Fibroblast of skin of back (primary cell): ENCODE data around the gene HSD17B11.
"Not testable (repeated sequence)": the region's sequence is repeated elsewhere in the genome, so short reads cannot be mapped to it uniquely, and the experiment has no call there.

Source experiments
- DNase-seq: peaks from one replicate; pipeline ENCODE4 v3.0.0-alpha.2; 2013

The HSD17B11 gene

DNA sequence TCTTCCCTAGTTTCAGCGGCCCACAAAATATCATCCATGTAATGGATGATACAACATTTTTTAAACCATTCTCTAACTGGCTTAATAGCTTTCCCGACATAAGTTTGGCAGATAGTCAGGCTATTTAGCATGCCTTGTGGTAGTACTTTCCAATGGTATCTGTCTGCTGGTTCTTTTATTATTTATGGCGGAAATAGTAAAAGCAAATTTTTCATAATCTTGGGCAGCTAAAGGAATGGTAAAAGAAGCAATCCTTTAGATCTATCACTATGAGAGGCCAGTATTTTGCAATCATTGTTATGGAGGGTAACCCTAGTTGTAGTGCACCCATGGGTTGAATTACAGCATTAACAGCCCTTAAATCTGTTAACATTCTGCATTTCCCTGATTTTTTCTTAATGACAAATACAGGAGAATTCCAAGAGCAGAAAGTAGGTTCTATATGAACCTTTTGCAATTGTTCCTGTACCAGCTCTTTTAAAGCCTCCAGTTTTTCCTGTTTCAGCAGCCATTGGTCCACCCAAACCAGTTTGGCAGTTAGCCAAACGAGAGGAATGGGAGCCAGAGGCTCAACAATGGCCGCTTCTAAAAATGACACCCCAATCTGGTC is 14.3 kb upstream of the HSD17B11 start:
- DNase-seq, result no peak

DNA sequence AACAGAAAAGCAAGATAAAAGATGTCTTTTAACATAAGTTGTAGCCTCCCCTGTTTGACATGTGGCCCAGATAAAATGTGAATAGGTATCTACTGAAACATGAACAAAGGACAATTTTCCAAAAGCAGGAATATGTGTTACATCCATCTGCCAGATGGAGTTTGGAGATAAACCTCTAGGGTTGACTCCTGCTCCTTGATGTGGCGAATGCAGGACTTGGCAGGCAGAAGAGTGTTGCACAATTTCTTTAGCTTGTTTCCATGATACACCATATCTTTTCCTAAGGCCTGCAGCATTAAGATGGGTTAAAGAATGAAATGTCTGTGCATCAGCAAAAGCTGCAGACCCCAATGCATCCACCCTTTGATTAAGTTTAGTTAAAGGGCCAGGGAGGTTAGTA is 12.7 kb upstream of the HSD17B11 start:
- DNase-seq, result not testable (repeated sequence)

GRCh38 chr4:87399954-87400353 is 9.0 kb upstream of the HSD17B11 start:
- no peak for DNase-seq

GRCh38 chr4:87399148-87399547 is 8.2 kb upstream of the HSD17B11 start:
- DNase-seq, result no peak

DNA sequence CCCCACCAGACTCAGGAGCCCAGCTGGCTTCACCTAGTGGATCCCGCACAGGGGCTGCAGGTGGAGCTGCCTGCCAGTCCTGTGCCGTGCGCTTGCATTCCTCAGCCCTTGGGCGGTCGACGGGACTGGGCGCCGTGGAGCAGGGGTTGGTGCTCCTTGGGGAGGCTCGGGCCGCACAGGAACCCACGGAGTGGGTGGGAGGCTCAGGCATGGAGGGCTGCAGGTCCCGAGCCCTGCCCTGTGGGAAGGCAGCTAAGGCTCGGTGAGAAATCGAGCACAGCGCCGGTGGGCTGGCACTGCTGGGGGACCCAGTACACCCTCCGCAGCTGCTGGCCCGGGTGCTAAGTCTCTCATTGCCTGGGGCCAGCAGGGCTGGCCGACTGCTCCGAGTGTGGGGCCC is 4.9 kb upstream of the HSD17B11 start:
- not testable (repeated sequence) for DNase-seq

- not testable (repeated sequence) for DNase-seq
These were observed 4.1 kb upstream of the HSD17B11 start for GRCh38 chr4:87395073-87395472.

- DNase-seq, result no peak
These were observed 1.2 kb upstream of the HSD17B11 start for GRCh38 chr4:87392183-87392582.

- DNase-seq, result no peak
These were observed 627 bp upstream of the HSD17B11 start for GRCh38 chr4:87391576-87392054.

DNA sequence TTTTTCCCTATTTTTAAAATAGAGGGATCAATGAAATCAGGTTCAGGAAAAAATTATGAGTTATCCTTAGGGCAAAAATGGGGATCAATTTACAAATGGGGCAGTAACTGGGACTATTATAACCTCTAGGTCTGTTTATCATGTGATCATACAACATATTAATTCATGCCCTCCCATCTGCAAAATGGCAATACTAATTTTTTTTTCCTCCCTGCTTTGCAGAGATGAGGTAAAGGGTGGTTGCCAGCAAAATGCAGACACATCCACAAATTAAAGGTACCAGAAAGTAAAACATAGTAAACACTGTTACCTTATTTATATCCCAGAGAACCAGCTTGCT is 467 bp downstream of the HSD17B11 start:
- no peak for DNase-seq

DNA sequence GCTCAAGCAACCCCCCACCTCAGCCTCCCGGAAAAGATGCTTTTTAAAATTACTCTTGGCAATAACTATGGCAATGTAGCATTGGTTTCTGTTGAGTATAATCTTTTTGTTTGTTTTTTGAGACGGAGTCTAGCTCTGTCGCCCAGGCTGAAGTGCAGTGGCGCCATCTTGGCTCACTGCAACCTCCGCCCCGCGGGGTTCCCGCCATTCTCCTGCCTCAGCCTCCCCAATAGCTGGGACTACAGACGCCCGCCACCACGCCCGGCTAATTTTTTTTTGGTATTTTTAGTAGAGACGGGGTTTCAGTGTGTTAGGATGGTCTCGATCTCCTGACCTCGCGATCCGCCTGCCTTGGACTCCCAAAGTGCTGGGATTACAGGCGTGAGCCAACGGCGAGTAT is 933 bp downstream of the HSD17B11 start:
- not testable (repeated sequence) for DNase-seq

DNA sequence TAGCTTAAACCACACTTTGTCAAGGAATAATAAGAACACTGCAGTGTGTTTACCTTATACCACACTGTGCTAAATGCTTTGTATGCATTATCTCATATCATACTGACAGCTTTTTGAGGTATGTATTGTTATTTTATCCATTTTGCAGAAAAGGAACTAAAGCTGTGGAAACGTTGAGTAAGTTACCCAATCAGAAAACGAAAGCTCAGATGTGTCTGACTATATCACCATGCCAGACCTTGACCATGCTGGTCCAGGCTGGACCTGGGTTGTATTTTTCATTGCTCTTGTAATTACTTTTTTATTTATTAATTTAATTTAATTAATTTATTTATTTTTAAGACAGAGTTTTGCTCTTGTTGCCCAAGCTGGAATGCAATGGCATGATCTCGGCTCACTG is 2.1 kb downstream of the HSD17B11 start:
- no peak for DNase-seq

DNA sequence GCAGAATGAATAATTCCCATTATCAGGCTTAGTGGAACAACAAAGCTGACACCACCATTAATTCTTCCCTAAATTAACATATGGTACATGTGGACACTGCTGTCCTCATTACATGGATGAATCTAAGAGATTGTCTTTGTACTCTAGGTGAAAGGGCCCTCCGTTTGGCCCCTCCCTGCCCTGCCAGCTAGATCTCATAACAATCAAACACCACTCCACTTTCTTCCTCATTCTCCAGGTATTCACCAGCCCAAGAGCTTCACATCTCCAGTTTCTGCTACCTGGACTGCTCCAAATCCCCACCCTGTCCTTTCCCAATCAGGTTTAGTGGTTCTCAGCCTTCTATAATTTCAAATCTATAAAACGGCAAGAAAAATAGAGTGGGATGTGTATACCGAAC is 3.8 kb downstream of the HSD17B11 start:
- DNase-seq, result no peak

DNA sequence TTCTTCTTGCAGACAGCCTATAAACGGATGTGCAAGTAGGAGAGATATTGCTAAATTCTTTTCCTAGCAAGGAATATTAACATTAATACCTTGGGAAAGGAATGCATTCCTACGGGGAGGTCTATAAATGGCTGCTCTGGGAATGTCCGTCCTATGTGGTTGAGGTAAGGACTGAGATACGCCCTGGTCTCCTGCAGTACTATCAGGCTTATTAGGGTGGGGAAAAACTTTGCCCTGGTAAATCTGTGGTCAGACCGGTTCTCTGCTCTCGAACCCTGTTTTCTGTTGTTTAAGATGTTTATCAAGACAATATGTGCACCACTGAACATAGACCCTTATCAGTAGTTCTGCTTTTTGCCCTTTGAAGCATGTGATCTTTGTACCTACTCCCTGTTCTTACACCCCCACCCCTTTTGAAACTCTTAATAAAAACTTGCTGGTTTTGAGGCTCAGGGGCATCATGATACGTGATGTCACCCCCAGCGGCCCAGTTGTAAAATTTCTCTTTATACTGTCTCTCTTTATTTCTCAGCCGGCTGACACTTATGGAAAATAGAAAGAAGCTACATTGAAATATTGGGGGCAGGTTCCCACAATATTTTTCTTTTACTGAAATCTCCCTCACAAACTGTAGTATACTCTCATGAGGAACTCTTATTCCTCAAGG is 6.4 kb downstream of the HSD17B11 start:
- not testable (repeated sequence) for DNase-seq

- no peak for DNase-seq
These were observed 8.1 kb downstream of the HSD17B11 start for GRCh38 chr4:87382931-87383330.

- DNase-seq, result no peak
These were observed 8.9 kb downstream of the HSD17B11 start for GRCh38 chr4:87382116-87382515.

DNA sequence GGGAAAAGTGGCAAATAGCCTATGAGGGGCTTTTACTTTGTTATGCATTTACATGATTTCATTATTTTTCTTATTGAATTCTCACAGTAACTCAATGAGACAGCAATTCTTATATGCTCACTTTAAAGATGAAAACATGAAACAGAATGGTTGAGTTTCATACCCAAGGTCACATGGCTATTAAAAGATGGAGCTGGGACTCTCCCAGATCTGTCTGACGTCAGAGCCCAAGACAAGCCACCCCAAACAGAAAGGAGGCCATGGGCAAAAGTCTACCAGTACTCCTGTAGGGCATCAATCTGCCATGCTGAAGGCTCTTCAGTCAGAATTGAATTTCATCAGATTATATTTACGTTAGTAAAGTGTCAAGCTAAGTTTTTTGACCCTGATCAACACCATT is 13.2 kb downstream of the HSD17B11 start:
- no peak for DNase-seq

DNA sequence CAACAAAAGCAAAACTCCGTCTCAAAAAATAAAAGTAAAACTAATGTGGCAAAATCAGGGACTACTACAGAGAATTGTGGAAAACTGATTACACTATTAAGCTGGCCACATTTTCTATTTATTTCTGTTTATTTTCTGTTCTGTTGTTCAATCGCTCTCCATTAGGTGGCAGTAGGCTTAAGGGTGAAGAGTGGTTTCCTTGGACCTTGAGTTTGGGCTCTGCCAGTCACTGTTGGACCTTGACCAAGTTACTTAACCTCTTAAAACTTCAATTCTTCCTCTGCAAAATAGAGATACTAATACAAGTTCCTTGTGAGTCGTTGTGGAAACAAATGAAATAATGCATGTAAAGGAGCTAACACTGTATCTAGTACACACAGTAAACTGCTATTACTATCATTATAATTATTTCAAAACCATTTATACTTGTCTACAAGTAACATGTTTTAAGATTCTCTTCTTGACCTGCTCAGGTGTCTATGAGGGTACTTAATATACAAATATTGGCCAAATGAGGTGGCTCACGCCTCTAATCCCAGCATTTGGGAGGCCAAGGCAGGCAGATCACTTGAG is 15.2 kb downstream of the HSD17B11 start:
- peak; percentile 83 for DNase-seq

DNA sequence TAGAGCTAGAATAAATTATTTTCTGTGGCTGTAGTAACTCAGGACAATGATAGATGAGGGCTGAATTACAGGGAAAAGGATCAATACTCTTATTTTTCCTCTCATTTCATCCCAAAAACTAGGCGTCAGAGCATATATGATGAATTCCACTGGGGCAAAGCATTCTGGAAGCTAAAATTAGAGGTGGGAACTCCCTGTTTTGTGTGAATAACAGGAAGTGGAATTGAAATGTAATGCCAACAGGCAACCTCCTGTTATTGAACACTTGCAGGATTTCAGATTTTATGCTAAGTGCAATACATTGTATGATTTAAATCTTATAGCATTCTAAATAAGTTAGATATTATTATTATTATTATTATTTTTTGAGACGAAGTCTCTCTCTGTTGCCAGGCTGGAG is 20.9 kb downstream of the HSD17B11 start:
- DNase-seq, result no peak

DNA sequence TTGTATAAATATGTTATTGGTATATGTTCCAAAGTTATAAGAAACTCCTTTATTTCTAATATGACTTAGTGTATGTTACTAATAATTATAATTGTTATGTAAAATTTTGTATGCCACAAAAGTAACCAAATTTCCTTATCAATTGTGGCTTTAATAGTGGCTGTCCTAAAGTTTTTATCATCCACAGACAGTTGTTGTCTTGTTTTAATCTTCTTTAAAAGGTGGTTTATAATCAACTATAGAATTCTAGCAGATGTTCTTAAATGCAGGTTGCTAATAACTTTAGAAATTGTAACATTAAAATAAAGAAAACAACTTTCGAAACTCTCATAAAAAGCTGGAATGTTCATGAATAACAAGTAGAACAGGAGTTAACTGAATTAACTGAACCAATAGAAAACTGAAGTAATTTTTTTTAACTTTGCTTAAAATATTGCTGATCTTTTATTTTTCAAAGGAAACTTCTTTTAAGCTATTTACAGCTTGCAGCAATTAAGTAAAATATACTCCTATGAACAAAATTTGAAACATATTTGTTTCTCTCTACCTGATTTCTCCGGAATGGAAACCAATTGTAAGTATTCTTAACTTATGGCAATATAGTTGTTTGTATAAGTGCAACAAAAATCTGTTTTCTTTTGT is 24.3 kb downstream of the HSD17B11 start:
- no peak for DNase-seq

GRCh38 chr4:87365348-87365747 is 25.6 kb downstream of the HSD17B11 start:
- DNase-seq, result no peak

DNA sequence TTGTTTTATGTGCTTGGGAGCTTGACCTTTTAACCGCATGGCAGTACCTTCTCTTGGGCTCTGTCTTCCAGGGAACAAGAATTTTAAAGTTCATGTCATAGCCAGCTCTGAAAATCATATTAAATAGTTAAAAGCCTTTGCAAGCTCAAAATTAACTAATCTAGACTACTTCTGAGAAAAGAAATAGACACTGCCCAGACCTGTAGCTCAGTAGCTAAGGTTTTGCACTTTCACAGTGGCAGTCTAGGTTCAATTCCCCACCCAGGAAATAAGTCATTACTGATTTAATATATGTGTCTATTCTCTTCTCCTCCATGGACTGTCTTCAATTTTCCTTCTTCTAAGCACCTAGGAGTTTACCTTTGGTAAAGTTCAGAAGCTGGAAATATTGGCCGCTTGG is 27.4 kb downstream of the HSD17B11 start:
- DNase-seq, result no peak

DNA sequence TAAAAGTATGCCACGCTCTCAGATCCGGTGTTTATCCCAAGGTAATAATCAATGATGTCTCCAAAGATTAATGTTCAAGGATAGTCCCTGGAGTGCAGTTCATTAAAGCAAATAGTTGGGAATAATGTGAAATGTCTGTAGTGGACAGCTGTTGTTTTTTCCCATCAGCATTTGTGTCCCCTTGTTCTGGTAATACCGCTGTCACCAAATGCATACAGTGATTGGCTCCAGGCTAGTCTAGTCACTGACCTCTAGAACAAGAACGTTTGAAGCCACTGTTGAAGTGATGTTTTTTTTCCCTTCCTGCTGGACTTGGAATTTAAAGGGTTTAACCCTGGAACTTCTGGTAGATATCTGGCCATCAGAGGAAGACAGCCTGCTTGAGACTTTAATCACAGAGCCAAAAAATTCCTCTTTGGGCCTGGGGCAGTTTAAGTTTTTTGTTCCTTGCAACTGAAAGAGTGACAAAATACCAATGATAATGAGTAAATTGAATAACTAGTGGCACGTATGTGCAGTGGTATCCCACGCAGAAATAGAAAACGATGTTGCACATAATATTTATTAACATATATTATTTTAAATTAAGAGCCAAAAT is 30.6 kb downstream of the HSD17B11 start:
- DNase-seq, result no peak

- no peak for DNase-seq
These were observed 31.7 kb downstream of the HSD17B11 start for GRCh38 chr4:87359258-87359657.
